Epithelial cell of esophagus (primary cell): ENCODE results near the gene CCT7.
"Not testable (repeated sequence)": the region's sequence is repeated elsewhere in the genome, so short reads cannot be mapped to it uniquely, and the experiment has no call there.

Experiments
- DNase-seq: peaks from one replicate; pipeline ENCODE4 v3.0.0; 2010; ENCODE audit warnings: low read depth
- H3K4me3 ChIP-seq: 2 replicates; pipeline ENCODE4 v1.5.1; 2011; ENCODE audit warnings: mild to moderate bottlenecking, low read length, control low read depth
- CTCF ChIP-seq: IDR thresholded peaks from 2 replicates; pipeline ENCODE4 v1.5.1; 2011; ENCODE audit warnings: low read depth, mild to moderate bottlenecking, low read length, control low read depth, inconsistent platforms; ENCODE audit not compliant: insufficient read depth; ENCODE audit errors: missing control alignments

Gene CCT7

GRCh38 chr2:73258186-73258912 lies 24.2 kb downstream of the CCT7 start:
- DNase-seq: no peak
- H3K4me3 ChIP-seq: no peak overlapping the region
- no peak for TF ChIP-seq CTCF

GRCh38 chr2:73258913-73259215 lies 24.8 kb downstream of the CCT7 start:
- no peak for DNase-seq
- H3K4me3 ChIP-seq: no peak overlapping the region
- no peak for TF ChIP-seq CTCF

GRCh38 chr2:73259276-73259675 lies 25.2 kb downstream of the CCT7 start:
- DNase-seq: no peak
- no peak for TF ChIP-seq CTCF
- H3K4me3 ChIP-seq: no peak overlapping the region

- TF ChIP-seq CTCF: no peak
- no peak overlapping the region for H3K4me3 ChIP-seq
- no peak for DNase-seq
Observed at GRCh38 chr2:73259704-73260337, 25.7 kb downstream of the CCT7 start.

- DNase-seq: peak; percentile 67
- peak; percentile 45 for TF ChIP-seq CTCF
- H3K4me3 ChIP-seq: no peak overlapping the region
Observed at GRCh38 chr2:73260338-73260984, 26.4 kb downstream of the CCT7 start.

GRCh38 chr2:73262108-73262651 lies 28.1 kb downstream of the CCT7 start:
- no peak for DNase-seq
- no peak overlapping the region for H3K4me3 ChIP-seq
- no peak for TF ChIP-seq CTCF

- not testable (repeated sequence) for H3K4me3 ChIP-seq, DNase-seq
Observed at GRCh38 chr2:73262691-73263429, 28.8 kb downstream of the CCT7 start.
